Neural progenitor cell (in vitro differentiated cells): ENCODE results near the gene IFI27L2.

ENCODE experiments used
- CTCF ChIP-seq: fragments of 200-600 bp; sonication (generic); IDR thresholded peaks from 2 replicates; pipeline ENCODE4 v1.5.1; 2017; ENCODE audit warnings: antibody characterized with exemption, mild to moderate bottlenecking
- EZH2 ChIP-seq: fragments of 200-600 bp; sonication (generic); IDR thresholded peaks from 2 replicates; pipeline ENCODE4 v1.6.1; 2017; ENCODE audit warnings: antibody characterized with exemption, mild to moderate bottlenecking, moderate library complexity
- EZH2phosphoT487 ChIP-seq: fragments of 200-600 bp; sonication (generic); IDR thresholded peaks from 2 replicates; pipeline ENCODE4 v1.6.1; 2017; ENCODE audit warnings: antibody characterized with exemption

- TF ChIP-seq CTCF (no peak), EZH2phosphoT487 (no peak), EZH2 (no peak)
Measured at GRCh38 chr14:94111276-94112095, 17.9 kb downstream of the IFI27L2 start.
